H1 (cell line): ENCODE results near the gene KCNK3. TPM values are rescaled to one million over a fixed set of nuclear protein-coding genes. Genes with fewer than 3 reads are reported as not detected.

ENCODE experiments used
- CTCF ChIA-PET: fragments of 300-600 bp; sonication (Branson Sonifier 250); formaldehyde crosslinking; loops from one replicate; lab custom pipeline; 2021; ENCODE audit not compliant: partially characterized antibody; lab: Charles Lee
- POLR2A ChIA-PET: fragments of 300-600 bp; sonication (Branson Sonifier 250); formaldehyde crosslinking; loops from one replicate; lab custom pipeline; 2021; ENCODE audit warnings: inconsistent platforms; ENCODE audit not compliant: partially characterized antibody; lab: Charles Lee
- DNase-seq, 2 experiments: peaks; one replicate each; pipeline versions ENCODE4 v3.0.0 to v3.0.0-alpha.2; 2010 to 2022; ENCODE audit warnings: low spot score in 2 of 2, low read depth in 1 of 2, mixed read lengths in 1 of 2
- FAIRE-seq: peaks from 2 replicates; lab custom pipeline; 2011; peaks lifted over from hg19 to GRCh38; lab: Jason Lieb, UNC
- H2AFZ ChIP-seq: 2 replicates; pipeline ENCODE4 v1.8.1; 2012; ENCODE audit warnings: low read length, inconsistent platforms
- H2AK5ac ChIP-seq: 2 replicates; pipeline ENCODE4 v1.6.1; 2013; ENCODE audit warnings: low read depth, low read length
- H2BK120ac ChIP-seq: replicated peaks from 2 replicates; pipeline ENCODE3; 2013; ENCODE audit warnings: low read depth, low read length, inconsistent platforms
- H2BK12ac ChIP-seq: 2 replicates; pipeline ENCODE4 v1.6.1; 2013; ENCODE audit warnings: low read depth, low read length
- H2BK15ac ChIP-seq: 2 replicates; pipeline ENCODE4 v1.6.1; 2013; ENCODE audit warnings: low read length
- H2BK20ac ChIP-seq: 2 replicates; pipeline ENCODE4 v1.6.1; 2013; ENCODE audit warnings: low read length
- H2BK5ac ChIP-seq: 2 replicates; pipeline ENCODE4 v1.6.1; 2013; ENCODE audit warnings: low read depth, low read length
- H3K14ac ChIP-seq: 2 replicates; pipeline ENCODE4 v1.6.1; 2013; ENCODE audit warnings: inconsistent platforms; ENCODE audit not compliant: insufficient read length
- H3K18ac ChIP-seq: 2 replicates; pipeline ENCODE4 v1.6.1; 2013; ENCODE audit warnings: low read length; ENCODE audit errors: extremely low read depth
- H3K23ac ChIP-seq: 2 replicates; pipeline ENCODE4 v1.6.1; 2013; ENCODE audit warnings: inconsistent platforms; ENCODE audit not compliant: insufficient read length
- H3K23me2 ChIP-seq: 2 replicates; pipeline ENCODE4 v1.6.1; 2013; ENCODE audit warnings: low read depth, low read length
- H3K27ac ChIP-seq: 2 replicates; pipeline ENCODE4 v1.6.1; 2011; ENCODE audit warnings: low read depth, low read length, inconsistent platforms
- H3K27me3 ChIP-seq, 4 experiments: replicated peaks in 1 of 4; 1 replicate in 1 of 4; 2 replicates in 3 of 4; pipeline versions ENCODE4 v1.6.1 to v1.8.1; 2011 to 2013; ENCODE audit warnings: low read length in 3 of 4, mild to moderate bottlenecking in 3 of 4, inconsistent platforms in 2 of 4, mixed read lengths in 2 of 4, moderate library complexity in 1 of 4; ENCODE audit not compliant: control insufficient read depth in 3 of 4, insufficient read depth in 3 of 4; ENCODE audit errors: extremely low read depth in 1 of 4
- H3K36me3 ChIP-seq, 4 experiments: 2 replicates each; pipeline versions ENCODE4 v1.6.1 to v1.8.1; 2011 to 2013; ENCODE audit warnings: mild to moderate bottlenecking in 4 of 4, low read length in 3 of 4, moderate library complexity in 2 of 4, control low read depth in 1 of 4, inconsistent platforms in 1 of 4; ENCODE audit not compliant: insufficient read depth in 4 of 4, control insufficient read depth in 2 of 4
- H3K4ac ChIP-seq: replicated peaks from 2 replicates; pipeline ENCODE3; 2013; ENCODE audit warnings: low read length, low read depth, mixed read lengths, inconsistent platforms; ENCODE audit not compliant: insufficient read length
- H3K4me1 ChIP-seq, 4 experiments: replicated peaks in 1 of 4; 1 replicate in 1 of 4; 2 replicates in 3 of 4; pipeline versions ENCODE4 v1.6.1 to v1.8.1; 2011 to 2013; ENCODE audit warnings: low read length in 3 of 4, inconsistent platforms in 2 of 4, mixed read lengths in 1 of 4; ENCODE audit not compliant: insufficient read depth in 4 of 4, control insufficient read depth in 3 of 4
- H3K4me2 ChIP-seq, 2 experiments: 2 replicates each; pipeline versions ENCODE4 v1.6.1 to v1.8.1; 2011 to 2013; ENCODE audit warnings: low read depth in 2 of 2, low read length in 2 of 2, control low read depth in 1 of 2, inconsistent platforms in 1 of 2, mild to moderate bottlenecking in 1 of 2; ENCODE audit not compliant: insufficient read depth in 1 of 2
- H3K4me3 ChIP-seq, 4 experiments: fragments of 200-600, 300-600 bp in 1 of 4; sonication (generic), shearing (Covaris generic), sonication (Bioruptor Twin) in 1 of 4; 2 replicates each; pipeline versions ENCODE4 v1.5.1 to v1.8.1; 2011 to 2016; ENCODE audit warnings: low read length in 4 of 4, low read depth in 3 of 4, control low read depth in 2 of 4, inconsistent platforms in 2 of 4, mild to moderate bottlenecking in 2 of 4, mixed read lengths in 1 of 4, moderate library complexity in 1 of 4; ENCODE audit not compliant: insufficient read depth in 2 of 4; ENCODE audit errors: extremely low read depth in 1 of 4
- H3K56ac ChIP-seq: replicated peaks from 2 replicates; pipeline ENCODE3; 2013; ENCODE audit warnings: low read depth, mild to moderate bottlenecking, mixed read lengths, low read length, inconsistent platforms; ENCODE audit not compliant: insufficient read length
- H3K79me1 ChIP-seq: 2 replicates; pipeline ENCODE4 v1.6.1; 2013; ENCODE audit warnings: low read depth, low read length, control low read depth
- H3K79me2 ChIP-seq, 2 experiments: 2 replicates each; pipeline versions ENCODE4 v1.6.1 to v1.8.1; 2012 to 2013; ENCODE audit warnings: low read length in 2 of 2, mild to moderate bottlenecking in 2 of 2, inconsistent platforms in 1 of 2; ENCODE audit not compliant: insufficient read depth in 2 of 2, control insufficient read depth in 1 of 2
- H3K9ac ChIP-seq, 4 experiments: replicated peaks in 1 of 4; 1 replicate in 1 of 4; 2 replicates in 3 of 4; pipeline versions ENCODE4 v1.6.1 to v1.8.1; 2011 to 2013; ENCODE audit warnings: low read depth in 3 of 4, low read length in 3 of 4, control low read depth in 2 of 4, mild to moderate bottlenecking in 2 of 4, moderate library complexity in 2 of 4, inconsistent platforms in 1 of 4; ENCODE audit errors: extremely low read depth in 1 of 4
- H3K9me3 ChIP-seq, 2 experiments: 2 replicates each; pipeline versions ENCODE4 v1.6.1 to v1.8.1; 2012 to 2013; ENCODE audit warnings: mild to moderate bottlenecking in 2 of 2, moderate library complexity in 2 of 2, control low read depth in 1 of 2, inconsistent platforms in 1 of 2, low read depth in 1 of 2, low read length in 1 of 2, mixed read lengths in 1 of 2; ENCODE audit not compliant: insufficient read depth in 2 of 2
- H4K20me1 ChIP-seq, 2 experiments: replicated peaks in 1 of 2; 2 replicates each; pipeline versions ENCODE3 to v1.8.1; 2011 to 2013; ENCODE audit warnings: inconsistent platforms in 2 of 2, low read length in 2 of 2, mild to moderate bottlenecking in 1 of 2; ENCODE audit not compliant: insufficient read depth in 2 of 2, control insufficient read depth in 1 of 2
- H4K5ac ChIP-seq: 2 replicates; pipeline ENCODE4 v1.6.1; 2013; ENCODE audit warnings: low read length, low read depth, mixed read lengths, inconsistent platforms; ENCODE audit not compliant: insufficient read length
- H4K8ac ChIP-seq: 2 replicates; pipeline ENCODE4 v1.8.0; 2013; ENCODE audit warnings: mild to moderate bottlenecking, moderate library complexity, low read length, inconsistent platforms; ENCODE audit not compliant: insufficient read depth; ENCODE audit errors: extremely low read depth
- H4K91ac ChIP-seq: replicated peaks from 2 replicates; pipeline ENCODE3; 2013; ENCODE audit warnings: low read length, mixed read lengths, inconsistent platforms; ENCODE audit not compliant: insufficient read length
- ATF2 ChIP-seq: IDR thresholded peaks from 2 replicates; pipeline ENCODE4 v1.6.1; 2012; ENCODE audit warnings: low read length, inconsistent platforms
- CTBP2 ChIP-seq: IDR thresholded peaks from 2 replicates; pipeline ENCODE4 v1.7.0; 2011; ENCODE audit warnings: borderline replicate concordance, mild to moderate bottlenecking, moderate library complexity, mixed read lengths, low read length; ENCODE audit not compliant: insufficient read depth, insufficient read length
- CTCF ChIP-seq, 3 experiments: IDR thresholded peaks; 1 replicate in 2 of 3; 2 replicates in 1 of 3; pipeline versions ENCODE4 v1.5.1 to v1.6.1; 2011; ENCODE audit warnings: low read length in 3 of 3, mild to moderate bottlenecking in 3 of 3, inconsistent platforms in 2 of 3, low read depth in 1 of 3, moderate library complexity in 1 of 3; ENCODE audit not compliant: insufficient read depth in 1 of 3; ENCODE audit errors: control extremely low read depth in 1 of 3
- GABPA ChIP-seq: IDR thresholded peaks from 2 replicates; pipeline ENCODE4 v1.6.1; 2011; ENCODE audit warnings: mild to moderate bottlenecking, low read length, moderate library complexity, borderline replicate concordance; ENCODE audit not compliant: insufficient read depth
- HDAC6 ChIP-seq: IDR thresholded peaks from one replicate; pipeline ENCODE4 v1.7.1; 2012; ENCODE audit warnings: low read depth, mild to moderate bottlenecking, inconsistent platforms, low read length, moderate library complexity
- SP4 ChIP-seq: IDR thresholded peaks from 2 replicates; pipeline ENCODE4 v1.6.1; 2012; ENCODE audit warnings: low read length, inconsistent platforms
- TAF1 ChIP-seq: IDR thresholded peaks from 2 replicates; pipeline ENCODE4 v1.6.1; 2011; ENCODE audit warnings: mild to moderate bottlenecking, low read depth, low read length
- whole genome bisulfite sequencing, 2 experiments: shearing (Covaris generic) in 1 of 2; methylation state at CpG; one replicate each; pipeline versions ENCODE4 v1.1.6 to v1.1.7; 2013 to 2015; ENCODE audit warnings: low lambda C conversion rate in 2 of 2, mixed read lengths in 2 of 2, inconsistent platforms in 1 of 2, low coverage in 1 of 2, missing lambda C conversion rate in 1 of 2; ENCODE audit not compliant: insufficient replicate concordance in 2 of 2, insufficient coverage in 1 of 2, insufficient read length in 1 of 2; ENCODE audit errors: extremely low coverage in 1 of 2, missing lambda C conversion rate in 1 of 2; 5-methylcytosine and 5-hydroxymethylcytosine counted together
- polyA plus RNA-seq, 7 experiments: library from polyadenylated mRNA; depleted of rRNA in 3 of 7; stranded (reverse) in 5 of 7; unstranded in 2 of 7; fragments of >200 nt in 5 of 7; fragments of 200-250 nt in 2 of 7; gene quantifications; 1 replicate in 5 of 7; 2 replicates in 1 of 7; 4 replicates in 1 of 7; pipeline versions ENCODE4 v1.2.1 to v1.2.3, GENCODE V29; 2011 to 2013; ENCODE audit warnings: missing spikeins in 2 of 7, mixed read lengths in 2 of 7
- total RNA-seq: library from RNA; stranded (reverse); fragmentation: NEBNext Ultra II Directional; extraction: Animal tissue kit (Norgen Biotek cat#: 25700); gene quantifications from 2 replicates; pipeline ENCODE4 v1.2.1, GENCODE V29; 2021

KCNK3 gene
- total and polyA plus RNA-seq, 2 of the 8 experiments (the other 6 are each of a cell fraction or from before 2014, with no cell fraction given) = 0.29 to 0.30 TPM

GRCh38 chr2:26670931-26671460 is 21.5 kb upstream of the KCNK3 start:
- Histone ChIP-seq H3K18ac (no peak overlapping the region), H3K36me3 (no peaks in the 10 kb centered on the region), H3K4me2 (no peak overlapping the region), H2AFZ (no peak overlapping the region), H4K5ac (no peak overlapping the region), H3K4ac (no peak overlapping the region), H3K4me1 (no peaks in the 10 kb centered on the region; a peak in 1 of 7 replicates), H4K20me1 (no peaks in the 10 kb centered on the region), H2BK12ac (no peak overlapping the region), H4K91ac (no peak overlapping the region), H2BK5ac (no peak overlapping the region), H3K4me3 (no peak overlapping the region), H3K56ac (no peak overlapping the region), H3K79me2 (no peaks in the 10 kb centered on the region), H3K23ac (no peak overlapping the region), H4K8ac (no peak overlapping the region), H2BK15ac (no peak overlapping the region), H3K23me2 (no peaks in the 10 kb centered on the region), H3K9ac (no peak overlapping the region), H3K79me1 (no peaks in the 10 kb centered on the region), H2BK20ac (no peak overlapping the region), H3K27ac (no peak overlapping the region), H3K14ac (no peak overlapping the region), H3K27me3 (no peaks in the 10 kb centered on the region; a peak in 1 of 7 replicates), H2BK120ac (no peak overlapping the region), H2AK5ac (no peak overlapping the region), H3K9me3 (no peaks in the 10 kb centered on the region)
- DNase-seq = no peak
- ChIA-PET POLR2A (no interaction called here), CTCF (interaction anchor here (1.5 kb wide), 1 partner anchor 66 kb away, joined by 4 read pairs; no protein-coding TSS in a partner anchor)
- 86% methylated on average over 5 of the region's 5 CpGs; no CpG with 5 or more reads in 1 of the 2 experiments for WGBS, 2 experiments
- no peak for TF ChIP-seq ATF2
- no peak for TF ChIP-seq CTCF (IDR thresholded peaks at IDR 0.05; ENCODE audit: control extremely low read depth in 1 of 3, insufficient read depth in 1 of 3, low read depth in 1 of 3, low read length in 3 of 3)
- no peak for TF ChIP-seq GABPA
- no peak for TF ChIP-seq HDAC6
- no peak for TF ChIP-seq CTBP2
- TF ChIP-seq SP4 = no peak
- TF ChIP-seq TAF1 = no peak
- FAIRE-seq = no peak
